ENCODE measurements around the gene PTPRC. TPM values are rescaled to one million over a fixed set of nuclear protein-coding genes. Genes with fewer than 3 reads are reported as not detected.

Gene PTPRC
- total RNA-seq, 1 experiment from 2014 or later = 0.25 TPM

DNA sequence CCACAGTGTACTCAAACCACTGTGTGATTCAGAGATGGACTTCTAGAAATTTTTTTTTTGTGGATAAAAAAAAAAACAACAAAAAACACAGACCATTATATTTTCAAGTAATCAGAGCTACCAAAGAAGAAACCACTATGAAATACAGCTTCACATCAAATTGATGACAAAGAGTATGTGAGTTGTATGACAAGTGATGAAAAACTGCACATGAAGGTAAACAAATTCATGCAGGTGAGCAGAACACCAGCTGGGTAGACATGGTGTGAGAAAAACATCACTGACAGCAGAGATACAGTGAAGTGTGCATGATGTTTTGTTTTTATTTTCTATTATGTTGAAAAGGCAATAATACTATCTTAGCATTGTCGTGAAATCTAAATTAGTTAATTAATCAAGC is 8.0 kb upstream of the PTPRC start:
- Mint-ChIP-seq H3K4me1 (ENCODE audit: low read depth, unreplicated experiment) (no peaks in the 10 kb centered on the region), H3K27me3 (ENCODE audit: insufficient read depth, unreplicated experiment) (peaks cover 3% of the 10 kb centered on the region), H3K36me3 (ENCODE audit: insufficient read depth, unreplicated experiment) (no peaks in the 10 kb centered on the region), H3K9me3 (ENCODE audit: unreplicated experiment) (peaks cover 15% of the 10 kb centered on the region), H3K4me3 (ENCODE audit: unreplicated experiment) (no peak overlapping the region), H3K27ac (ENCODE audit: unreplicated experiment) (no peak overlapping the region)
- ChIA-PET POLR2A (no interaction called here), CTCF (no interaction called here)
- no peaks in the 10 kb centered on the region for H3K27me3 ChIP-seq (replicated peaks; ENCODE audit: control insufficient read depth, insufficient read depth, low read length)
- no peak for TF ChIP-seq CTCF (IDR thresholded peaks at IDR 0.05; ENCODE audit: insufficient read depth in 1 of 2, low read depth in 1 of 2, low read length in 1 of 2, severe bottlenecking in 1 of 2, unreplicated experiment in 1 of 2)
- BruUV-seq (replicated peaks) = no TSS peak
- H3K4me1 ChIP-seq = no peaks in the 10 kb centered on the region
- DNase-seq = no peak
- no peaks in the 10 kb centered on the region for H3K36me3 ChIP-seq (ENCODE audit: control insufficient read depth, insufficient read depth, low read length)
- H3K4me3 ChIP-seq (ENCODE audit: low read depth, low read length) = no peak overlapping the region
- no peaks in the 10 kb centered on the region for H3K9me3 ChIP-seq
- intact Hi-C loops (cut with micrococcal nuclease; ENCODE audit: unreplicated experiment) = no loop called here

- Histone ChIP-seq H3K4me3 (ENCODE audit: low read depth, low read length) (no peak overlapping the region), H3K27me3 (replicated peaks; ENCODE audit: control insufficient read depth, insufficient read depth, low read length) (no peaks in the 10 kb centered on the region), H3K4me1 (no peaks in the 10 kb centered on the region), H3K36me3 (ENCODE audit: control insufficient read depth, insufficient read depth, low read length) (no peaks in the 10 kb centered on the region), H3K9me3 (no peaks in the 10 kb centered on the region)
- intact Hi-C loops (cut with micrococcal nuclease; ENCODE audit: unreplicated experiment) = no loop called here
- no peaks in the 10 kb centered on the region for H3K36me3 Mint-ChIP-seq (ENCODE audit: insufficient read depth, unreplicated experiment)
- no peak for DNase-seq
- CTCF ChIA-PET = no interaction called here
- H3K27ac Mint-ChIP-seq (ENCODE audit: unreplicated experiment) = no peak overlapping the region
- POLR2A ChIA-PET = no interaction called here
- no TSS peak for BruUV-seq (replicated peaks)
- H3K27me3 Mint-ChIP-seq (ENCODE audit: insufficient read depth, unreplicated experiment) = peaks cover under 1% of the 10 kb centered on the region
- H3K4me3 Mint-ChIP-seq (ENCODE audit: unreplicated experiment) = no peak overlapping the region
- H3K9me3 Mint-ChIP-seq (ENCODE audit: unreplicated experiment) = peaks cover 15% of the 10 kb centered on the region
- no peak for TF ChIP-seq CTCF (IDR thresholded peaks at IDR 0.05; ENCODE audit: insufficient read depth in 1 of 2, low read depth in 1 of 2, low read length in 1 of 2, severe bottlenecking in 1 of 2, unreplicated experiment in 1 of 2)
- no peaks in the 10 kb centered on the region for H3K4me1 Mint-ChIP-seq (ENCODE audit: low read depth, unreplicated experiment)
Measured at GRCh38 chr1:198631292-198631691, 7.5 kb upstream of the PTPRC start.

GRCh38 chr1:198632007-198632406 is 6.8 kb upstream of the PTPRC start:
- Mint-ChIP-seq H3K4me1 (ENCODE audit: low read depth, unreplicated experiment) (no peaks in the 10 kb centered on the region), H3K36me3 (ENCODE audit: insufficient read depth, unreplicated experiment) (no peaks in the 10 kb centered on the region), H3K27me3 (ENCODE audit: insufficient read depth, unreplicated experiment) (no peaks in the 10 kb centered on the region), H3K9me3 (ENCODE audit: unreplicated experiment) (peaks cover 15% of the 10 kb centered on the region), H3K27ac (ENCODE audit: unreplicated experiment) (no peak overlapping the region), H3K4me3 (ENCODE audit: unreplicated experiment) (no peak overlapping the region)
- intact Hi-C loops (cut with micrococcal nuclease; ENCODE audit: unreplicated experiment) = no loop called here
- no TSS peak for BruUV-seq (replicated peaks)
- no peaks in the 10 kb centered on the region for H3K27me3 ChIP-seq (replicated peaks; ENCODE audit: control insufficient read depth, insufficient read depth, low read length)
- TF ChIP-seq CTCF (IDR thresholded peaks at IDR 0.05; ENCODE audit: insufficient read depth in 1 of 2, low read depth in 1 of 2, low read length in 1 of 2, severe bottlenecking in 1 of 2, unreplicated experiment in 1 of 2) = no peak
- no peak for DNase-seq
- H3K9me3 ChIP-seq = no peaks in the 10 kb centered on the region
- H3K4me3 ChIP-seq (ENCODE audit: low read depth, low read length) = no peak overlapping the region
- POLR2A ChIA-PET = no interaction called here
- H3K36me3 ChIP-seq (ENCODE audit: control insufficient read depth, insufficient read depth, low read length) = no peaks in the 10 kb centered on the region
- no peaks in the 10 kb centered on the region for H3K4me1 ChIP-seq
- CTCF ChIA-PET = no interaction called here
